ENCODE data around the gene MBOAT1. TPM values are rescaled to one million over a fixed set of nuclear protein-coding genes. Genes with fewer than 3 reads are reported as not detected.
A peak's percentile ranks its signal among the peaks of the same experiment; 100 is the strongest.

MBOAT1 gene
- total RNA-seq, 1 experiment from 2014 or later = 9.9 TPM

- Histone ChIP-seq H3K79me1 (ENCODE audit: insufficient read depth, low read depth, low read length, poor library complexity, severe bottlenecking) (no peaks in the 10 kb centered on the region), H3K27ac (ENCODE audit: insufficient read length, low read depth, low read length) (no peak overlapping the region), H4K8ac (replicated peaks; ENCODE audit: insufficient read length, low read depth, low read length) (no peak overlapping the region), H3K4me1 (ENCODE audit: insufficient read depth, low read length) (peaks cover 6% of the 10 kb centered on the region; the same call in 1 of the 2 replicates), H2BK120ac (ENCODE audit: low read depth, low read length, poor library complexity, severe bottlenecking) (no peak overlapping the region), H3K4ac (ENCODE audit: low read depth, low read length) (no peak overlapping the region), H3K27me3 (ENCODE audit: insufficient read depth, low read length) (no peaks in the 10 kb centered on the region), H4K5ac (ENCODE audit: insufficient read length, low read depth, low read length) (no peak overlapping the region), H2BK5ac (ENCODE audit: insufficient read length, low read length) (no peak overlapping the region), H4K91ac (ENCODE audit: insufficient read length, low read depth, low read length) (no peak overlapping the region), H2AFZ (ENCODE audit: low read length) (no peak overlapping the region), H3T11ph (ENCODE audit: low read length) (no peak overlapping the region), H2AK5ac (ENCODE audit: insufficient read length, low read length) (no peak overlapping the region), H2BK20ac (ENCODE audit: low read depth, low read length, poor library complexity, severe bottlenecking) (no peak overlapping the region), H4K20me1 (ENCODE audit: control insufficient read depth, insufficient read depth, insufficient read length) (no peaks in the 10 kb centered on the region), H3K79me2 (ENCODE audit: insufficient read depth, low read length) (peaks cover 3% of the 10 kb centered on the region; the same call in 1 of the 2 replicates), H3K18ac (ENCODE audit: insufficient read length, low read depth, low read length) (no peak overlapping the region), H2BK15ac (ENCODE audit: low read depth, low read length) (no peak overlapping the region), H2BK12ac (ENCODE audit: insufficient read length, low read depth, low read length) (no peak overlapping the region), H3K23ac (ENCODE audit: insufficient read length, low read depth, low read length) (no peak overlapping the region), H3K56ac (ENCODE audit: insufficient read length, low read depth, low read length) (no peak overlapping the region), H3K9ac (ENCODE audit: extremely low read depth, insufficient read length, low read length) (no peak overlapping the region), H3K4me2 (ENCODE audit: insufficient read depth, insufficient read length, low read length) (no peak overlapping the region), H3K14ac (ENCODE audit: insufficient read depth, low read length) (no peak overlapping the region), H3K9me3 (ENCODE audit: control insufficient read depth, low read depth, low read length) (no peaks in the 10 kb centered on the region), H3K23me2 (ENCODE audit: insufficient read length, low read depth, low read length, poor library complexity, severe bottlenecking) (no peaks in the 10 kb centered on the region)
- Mint-ChIP-seq H3K27me3 (ENCODE audit: low read depth) (no peaks in the 10 kb centered on the region), H3K27ac (peak overlapping the region; percentile 25 to 78 (median 71); a peak in 4 of 7 replicates), H3K4me1 (peaks cover 39 to 44% of the 10 kb centered on the region in 2 experiments), H3K9me3 (no peaks in the 10 kb centered on the region), H3K4me3 (no peak overlapping the region), H3K36me3 (ENCODE audit: insufficient read depth in 1 of 3, low read depth in 3 of 3) (peaks cover 0 to 4% (median 0%) of the 10 kb centered on the region in 3 experiments; a peak in 2 of 7 replicates)
- no CpG with 5 or more reads among the region's 7 CpGs for WGBS (ENCODE audit: extremely low coverage, insufficient read length, low lambda C conversion rate)
- TF ChIP-seq CTCF (conservative IDR thresholded peaks at IDR 0.05) = no peak
- DNase-seq = no peak
Measured at GRCh38 chr6:20203561-20204511, 8.4 kb downstream of the MBOAT1 start.
